NCI-H1417 treated with DMSO at 0.1 percent for 48 hours (cell line): ENCODE data around the gene CD68.

Experiments used
- DNase-seq: peaks from one replicate; lab custom pipeline; 2025; lab: John Stamatoyannopoulos, UW

The CD68 gene

DNA sequence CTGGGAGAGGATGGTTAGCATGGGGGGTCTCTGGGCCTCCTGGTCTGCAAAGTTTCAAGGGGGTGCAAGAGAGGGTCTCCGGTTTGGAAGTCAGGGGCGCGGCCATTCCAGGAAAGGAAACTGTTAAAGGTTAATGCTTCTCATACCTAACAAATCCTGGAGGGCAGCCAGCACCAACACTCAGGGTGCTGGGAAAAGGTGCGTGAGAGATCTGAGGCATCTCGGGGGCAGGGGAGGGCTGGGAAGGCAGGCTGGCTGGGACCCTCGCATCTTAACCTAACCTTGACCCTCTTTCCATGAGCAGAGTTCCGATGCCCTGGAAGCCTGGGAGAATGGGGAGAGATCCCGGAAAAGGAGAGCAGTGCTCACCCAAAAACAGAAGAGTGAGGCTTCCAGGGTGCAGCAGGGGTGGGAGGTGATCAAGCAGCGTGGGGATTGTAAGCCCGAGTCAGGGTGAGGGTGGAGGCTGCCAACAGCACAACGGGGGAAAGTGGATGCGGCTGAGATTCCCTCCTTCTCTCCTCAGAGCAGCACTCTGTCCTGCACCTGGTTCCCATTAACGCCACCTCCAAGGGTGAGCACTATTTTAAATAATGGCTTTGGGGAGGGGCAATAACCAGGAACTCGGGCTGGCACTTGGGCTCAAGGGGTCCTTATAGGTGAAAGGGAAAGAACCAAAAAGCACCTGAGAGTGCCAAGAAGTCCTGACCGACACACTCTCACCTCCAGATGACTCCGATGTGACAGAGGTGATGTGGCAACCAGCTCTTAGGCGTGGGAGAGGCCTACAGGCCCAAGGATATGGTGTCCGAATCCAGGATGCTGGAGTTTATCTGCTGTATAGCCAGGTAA is 19.9 kb upstream of the CD68 start:
- DNase-seq = no peak

DNA sequence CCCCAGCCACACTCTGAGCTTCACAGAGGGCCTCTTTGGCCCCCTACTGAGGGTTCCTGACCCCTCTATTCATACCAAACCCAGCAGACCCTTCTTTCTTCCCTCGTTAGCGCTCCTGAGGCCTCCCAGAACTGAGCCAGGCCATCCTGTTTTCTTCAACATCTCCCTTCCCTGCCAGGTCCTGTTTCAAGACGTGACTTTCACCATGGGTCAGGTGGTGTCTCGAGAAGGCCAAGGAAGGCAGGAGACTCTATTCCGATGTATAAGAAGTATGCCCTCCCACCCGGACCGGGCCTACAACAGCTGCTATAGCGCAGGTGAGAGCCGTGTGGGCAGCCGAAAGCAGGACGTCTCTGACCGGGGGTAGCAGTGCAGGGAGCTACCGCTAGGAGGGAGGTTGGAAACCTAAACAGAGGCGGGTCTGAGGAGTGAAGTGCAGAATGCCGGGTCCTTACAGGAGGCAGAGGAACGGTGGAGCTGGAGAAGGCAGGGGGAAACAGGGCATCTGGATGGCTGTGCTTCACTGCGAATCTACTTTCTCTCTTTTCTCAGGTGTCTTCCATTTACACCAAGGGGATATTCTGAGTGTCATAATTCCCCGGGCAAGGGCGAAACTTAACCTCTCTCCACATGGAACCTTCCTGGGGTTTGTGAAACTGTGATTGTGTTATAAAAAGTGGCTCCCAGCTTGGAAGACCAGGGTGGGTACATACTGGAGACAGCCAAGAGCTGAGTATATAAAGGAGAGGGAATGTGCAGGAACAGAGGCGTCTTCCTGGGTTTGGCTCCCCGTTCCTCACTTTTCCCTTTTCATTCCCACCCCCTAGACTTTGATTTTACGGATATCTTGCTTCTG is 19.0 kb upstream of the CD68 start:
- DNase-seq = no peak

DNA sequence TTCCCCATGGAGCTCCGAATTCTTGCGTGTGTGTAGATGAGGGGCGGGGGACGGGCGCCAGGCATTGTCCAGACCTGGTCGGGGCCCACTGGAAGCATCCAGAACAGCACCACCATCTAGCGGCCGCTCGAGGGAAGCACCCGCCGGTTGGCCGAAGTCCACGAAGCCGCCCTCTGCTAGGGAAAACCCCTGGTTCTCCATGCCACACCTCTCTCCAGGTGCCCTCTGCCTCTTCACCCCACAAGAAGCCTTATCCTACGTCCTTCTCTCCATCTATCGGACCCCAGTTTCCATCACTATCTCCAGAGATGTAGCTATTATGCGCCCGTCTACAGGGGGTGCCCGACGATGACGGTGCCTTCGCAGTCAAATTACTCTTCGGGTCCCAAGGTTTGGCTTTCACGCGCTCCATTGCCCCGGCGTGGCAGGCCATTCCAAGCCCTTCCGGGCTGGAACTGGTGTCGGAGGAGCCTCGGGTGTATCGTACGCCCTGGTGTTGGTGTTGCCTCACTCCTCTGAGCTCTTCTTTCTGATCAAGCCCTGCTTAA is 18.3 kb upstream of the CD68 start:
- DNase-seq = peak; percentile 5

DNA sequence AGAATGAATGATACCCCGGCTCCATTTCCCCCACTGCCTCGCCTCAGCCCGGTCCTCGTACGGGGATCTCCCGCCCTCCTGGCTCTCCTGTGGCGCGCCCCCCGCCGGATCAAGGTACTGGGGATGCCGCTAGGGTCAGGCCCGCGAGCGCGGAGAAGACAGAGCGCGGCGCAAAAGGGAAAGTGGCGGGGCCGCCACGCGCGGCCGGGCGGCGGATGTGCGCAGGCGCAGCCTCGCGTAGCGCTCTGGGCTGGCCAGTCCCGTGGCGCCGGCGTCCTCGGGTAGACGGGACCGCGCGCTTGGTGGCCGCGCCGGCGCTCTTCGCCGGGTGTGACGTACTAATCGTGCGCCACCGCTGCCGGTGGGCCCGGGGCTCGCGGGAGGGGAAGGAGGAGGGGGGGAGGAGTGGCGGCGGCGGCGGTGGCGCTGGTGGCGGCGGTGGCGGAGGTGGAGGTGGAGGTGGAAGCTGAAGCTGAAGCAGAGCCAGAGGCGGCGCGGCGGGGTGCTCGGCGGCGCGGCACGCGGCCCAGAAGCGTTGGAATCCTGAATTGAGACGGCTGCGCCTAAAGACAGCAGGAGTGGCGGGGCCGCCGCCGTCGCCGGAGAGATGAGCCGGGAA is 17.7 kb upstream of the CD68 start, which contains the start of gene SENP3:
Gene SENP3, plus strand, starts transcription at position 331 of the 619 bp plus-strand sequence. CDS start 1,158 bp downstream, outside the sequence.
- no peak for DNase-seq

DNA sequence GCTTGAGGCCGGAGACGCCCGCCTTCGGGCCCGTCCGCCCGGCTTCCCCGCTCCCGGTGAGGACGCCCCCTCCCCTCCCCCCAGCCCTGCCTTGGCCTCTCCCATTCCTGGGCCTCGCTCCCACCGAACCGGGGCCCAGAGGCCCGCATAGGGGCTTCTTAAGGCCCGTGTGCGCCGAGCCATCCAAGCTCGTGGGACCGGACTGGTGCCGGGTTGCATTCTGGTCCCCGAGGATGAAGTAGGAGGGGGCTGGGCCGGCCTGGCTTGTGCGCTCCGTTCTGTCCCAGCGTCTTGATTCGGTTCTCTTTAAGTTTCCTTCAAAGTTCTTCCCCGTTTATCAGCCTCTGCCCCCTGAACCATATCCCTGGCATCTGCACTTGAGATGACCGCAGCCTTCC is 17.2 kb upstream of the CD68 start:
- no peak for DNase-seq

DNA sequence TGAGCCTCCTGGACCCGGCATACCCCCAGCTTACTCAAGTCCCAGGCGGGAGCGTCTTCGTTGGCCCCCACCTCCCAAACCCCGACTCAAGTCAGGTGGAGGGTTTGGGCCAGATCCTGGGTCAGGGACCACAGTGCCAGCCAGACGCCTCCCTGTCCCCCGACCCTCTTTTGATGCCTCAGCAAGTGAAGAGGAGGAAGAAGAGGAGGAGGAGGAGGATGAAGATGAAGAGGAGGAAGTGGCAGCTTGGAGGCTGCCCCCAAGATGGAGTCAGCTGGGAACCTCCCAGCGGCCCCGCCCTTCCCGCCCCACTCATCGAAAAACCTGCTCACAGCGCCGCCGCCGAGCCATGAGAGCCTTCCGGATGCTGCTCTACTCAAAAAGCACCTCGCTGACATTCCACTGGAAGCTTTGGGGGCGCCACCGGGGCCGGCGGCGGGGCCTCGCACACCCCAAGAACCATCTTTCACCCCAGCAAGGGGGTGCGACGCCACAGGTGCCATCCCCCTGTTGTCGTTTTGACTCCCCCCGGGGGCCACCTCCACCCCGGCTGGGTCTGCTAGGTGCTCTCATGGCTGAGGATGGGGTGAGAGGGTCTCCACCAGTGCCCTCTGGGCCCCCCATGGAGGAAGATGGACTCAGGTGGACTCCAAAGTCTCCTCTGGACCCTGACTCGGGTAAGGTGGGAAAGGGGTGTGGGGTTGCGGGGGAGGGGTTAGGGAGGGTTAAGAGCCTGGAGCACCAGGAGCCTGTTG is 16.1 kb upstream of the CD68 start:
- no peak for DNase-seq

DNA sequence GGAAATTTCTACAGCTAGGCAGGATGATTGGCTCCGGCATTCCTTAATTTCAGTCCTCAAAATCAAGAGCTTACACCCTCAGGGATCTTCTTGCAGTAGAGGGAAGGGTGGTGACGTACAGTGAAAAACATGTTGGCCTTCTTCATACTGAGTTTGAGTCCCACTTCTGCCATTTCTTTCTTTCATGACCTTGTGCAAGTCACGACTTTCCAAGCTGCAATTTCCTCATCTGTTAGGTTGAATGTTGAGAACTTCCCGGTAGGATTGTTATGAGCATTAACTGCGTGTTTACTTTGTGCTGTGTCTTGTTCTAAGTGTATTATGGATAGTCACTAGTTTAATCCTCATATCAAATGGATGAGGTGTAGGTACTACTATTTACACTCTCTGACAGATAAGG is 9.9 kb upstream of the CD68 start:
- no peak for DNase-seq

DNA sequence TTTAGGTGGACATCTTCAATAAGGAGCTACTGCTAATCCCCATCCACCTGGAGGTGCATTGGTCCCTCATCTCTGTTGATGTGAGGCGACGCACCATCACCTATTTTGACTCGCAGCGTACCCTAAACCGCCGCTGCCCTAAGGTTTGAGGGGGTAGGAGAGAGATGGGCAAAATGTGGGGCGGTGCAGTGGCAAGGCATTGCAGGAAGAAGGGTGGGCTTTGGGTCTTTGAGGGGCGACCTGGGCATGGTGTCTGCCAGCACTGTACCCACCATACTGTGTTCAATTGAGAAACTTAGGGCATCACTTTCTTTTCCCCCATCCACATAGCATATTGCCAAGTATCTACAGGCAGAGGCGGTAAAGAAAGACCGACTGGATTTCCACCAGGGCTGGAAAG is 9.1 kb upstream of the CD68 start:
- DNase-seq = no peak

DNA sequence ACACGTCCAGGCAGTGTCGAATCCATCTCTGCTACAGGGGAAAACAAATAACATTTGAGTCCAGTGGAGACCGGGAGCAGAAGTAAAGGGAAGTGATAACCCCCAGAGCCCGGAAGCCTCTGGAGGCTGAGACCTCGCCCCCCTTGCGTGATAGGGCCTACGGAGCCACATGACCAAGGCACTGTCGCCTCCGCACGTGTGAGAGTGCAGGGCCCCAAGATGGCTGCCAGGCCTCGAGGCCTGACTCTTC is 7.2 kb upstream of the CD68 start:
- no peak for DNase-seq

DNA sequence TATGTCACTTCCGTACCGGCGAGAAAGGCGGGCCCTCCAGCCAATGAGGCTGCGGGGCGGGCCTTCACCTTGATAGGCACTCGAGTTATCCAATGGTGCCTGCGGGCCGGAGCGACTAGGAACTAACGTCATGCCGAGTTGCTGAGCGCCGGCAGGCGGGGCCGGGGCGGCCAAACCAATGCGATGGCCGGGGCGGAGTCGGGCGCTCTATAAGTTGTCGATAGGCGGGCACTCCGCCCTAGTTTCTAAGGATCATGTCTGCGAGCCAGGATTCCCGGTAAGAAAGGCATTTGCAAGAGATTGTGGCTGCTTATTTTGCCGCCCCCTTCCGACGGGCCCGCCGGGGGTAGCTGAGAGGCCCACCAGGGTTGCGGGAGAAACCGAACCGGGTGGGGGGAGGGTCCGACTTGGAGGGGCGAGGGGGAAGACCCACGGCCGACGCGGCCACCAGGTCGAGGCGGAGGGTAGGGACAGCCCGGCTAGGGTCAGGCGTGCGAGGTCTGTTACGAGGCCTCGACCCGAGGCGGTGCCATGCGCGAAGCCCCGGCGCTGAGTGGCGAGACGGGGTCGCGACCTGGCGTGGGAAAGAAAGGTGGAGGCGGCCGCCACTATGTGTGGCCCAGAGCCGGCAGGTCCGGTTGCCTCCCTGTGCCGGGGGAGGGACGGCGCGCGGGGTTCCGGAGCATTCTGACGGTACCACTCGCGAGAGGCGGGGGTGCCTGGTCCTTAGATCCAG is 6.7 kb upstream of the CD68 start:
- DNase-seq = peak; percentile 85

DNA sequence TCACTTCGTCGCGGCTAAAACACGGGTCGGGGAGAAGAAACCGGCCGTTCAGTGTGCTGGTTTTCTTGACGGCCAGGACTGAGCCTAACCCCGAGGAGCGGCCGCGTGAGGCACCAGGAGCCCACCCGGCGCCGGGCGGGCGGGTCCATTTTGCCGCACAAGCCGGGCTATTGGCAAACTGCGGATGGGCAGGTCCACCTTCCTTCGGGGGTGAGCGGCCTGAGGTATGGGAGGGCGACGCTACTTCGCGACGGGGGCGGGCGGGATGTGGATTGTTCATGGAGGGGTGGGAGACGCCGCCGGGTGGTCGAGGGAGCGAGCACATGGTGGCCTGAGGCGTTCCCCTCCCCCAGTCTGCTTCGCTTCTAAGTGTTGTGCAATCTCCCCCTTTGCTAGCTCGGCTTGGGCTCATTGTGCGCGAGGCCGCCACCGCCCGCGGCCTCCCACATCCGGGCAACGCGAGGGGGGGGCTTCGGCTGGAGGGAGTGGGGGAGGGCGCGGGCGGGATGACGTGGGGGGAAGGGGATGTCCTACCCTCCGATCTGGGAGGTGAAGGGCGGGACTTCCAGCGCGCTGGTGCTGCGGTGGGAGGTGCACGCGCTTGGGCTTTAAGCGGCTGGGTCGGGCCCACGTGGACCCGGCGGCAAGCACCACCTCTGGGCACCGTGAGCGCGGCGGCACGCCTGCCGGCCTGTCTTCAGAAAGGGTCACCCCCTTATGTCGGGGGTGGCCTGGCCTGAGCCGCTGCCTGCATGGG is 5.9 kb upstream of the CD68 start:
- peak; percentile 23 for DNase-seq

DNA sequence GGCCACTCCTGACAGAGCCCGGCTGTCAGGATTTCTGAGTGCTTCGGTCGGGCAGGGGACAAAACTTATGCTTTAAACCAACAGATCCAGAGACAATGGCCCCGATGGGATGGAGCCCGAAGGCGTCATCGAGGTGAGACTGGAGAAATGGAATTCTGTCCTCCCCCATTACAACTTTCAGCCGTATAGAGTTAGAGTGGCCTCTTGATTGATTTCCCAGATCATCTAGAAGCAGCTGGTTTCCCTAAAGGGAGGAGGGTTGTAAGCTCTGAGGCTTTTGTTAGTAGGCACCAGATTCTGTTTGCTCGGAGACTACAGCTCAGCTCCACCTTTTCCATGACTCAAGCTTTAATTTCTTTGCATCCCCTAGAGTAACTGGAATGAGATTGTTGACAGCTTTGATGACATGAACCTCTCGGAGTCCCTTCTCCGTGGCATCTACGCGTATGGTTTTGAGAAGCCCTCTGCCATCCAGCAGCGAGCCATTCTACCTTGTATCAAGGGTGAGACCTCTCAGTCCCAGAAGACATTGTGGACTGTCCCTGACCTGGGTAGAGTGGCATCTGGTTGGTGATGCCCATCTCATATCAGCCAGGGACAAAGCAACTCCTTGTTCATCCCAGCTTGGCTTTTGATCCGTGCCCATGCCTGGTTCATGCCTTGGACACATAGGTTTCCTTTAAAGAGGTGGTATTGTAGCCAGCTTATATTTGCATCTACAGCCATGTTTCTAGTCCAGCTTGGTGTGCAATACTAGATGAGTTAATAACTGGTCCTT is 5.1 kb upstream of the CD68 start:
- DNase-seq = no peak

DNA sequence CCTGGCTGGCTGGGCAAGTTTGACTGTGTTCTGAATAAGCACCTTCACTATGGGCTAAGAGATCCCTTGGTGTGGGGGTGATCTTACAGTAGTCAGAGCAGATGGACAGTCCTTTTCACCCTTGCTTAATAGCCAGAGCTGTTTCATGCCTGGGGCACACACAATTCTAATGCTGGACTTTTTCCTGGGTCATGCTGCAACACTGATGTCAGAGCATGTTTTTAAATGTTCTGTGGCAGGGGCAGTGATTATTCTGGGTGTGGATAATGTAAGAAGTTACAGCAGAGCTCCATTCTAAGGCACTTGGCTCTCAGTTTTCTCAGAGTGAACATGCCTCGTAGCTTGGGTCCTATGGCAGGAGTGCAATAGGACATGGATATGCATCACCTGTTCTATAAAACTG is 4.0 kb upstream of the CD68 start:
- no peak for DNase-seq

DNA sequence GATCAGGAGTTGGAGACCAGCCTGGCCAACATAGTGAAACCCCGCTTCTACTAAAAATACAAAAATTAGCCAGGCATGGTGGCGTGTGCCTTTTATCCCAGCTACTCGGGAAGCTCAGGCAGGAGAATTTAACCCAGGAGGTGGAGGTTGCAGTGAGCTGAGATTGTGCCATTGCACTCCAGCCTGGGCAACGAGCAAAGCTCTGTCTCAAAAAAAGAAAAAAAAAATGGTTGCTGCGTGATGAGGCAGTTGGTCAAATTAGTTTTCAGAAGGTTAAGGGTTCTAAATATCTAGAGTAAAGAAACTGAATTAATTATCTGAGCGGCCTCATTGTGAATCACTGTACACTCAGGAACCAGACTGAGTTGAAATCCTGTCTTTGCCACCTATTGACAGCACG is 3.5 kb upstream of the CD68 start:
- no peak for DNase-seq

DNA sequence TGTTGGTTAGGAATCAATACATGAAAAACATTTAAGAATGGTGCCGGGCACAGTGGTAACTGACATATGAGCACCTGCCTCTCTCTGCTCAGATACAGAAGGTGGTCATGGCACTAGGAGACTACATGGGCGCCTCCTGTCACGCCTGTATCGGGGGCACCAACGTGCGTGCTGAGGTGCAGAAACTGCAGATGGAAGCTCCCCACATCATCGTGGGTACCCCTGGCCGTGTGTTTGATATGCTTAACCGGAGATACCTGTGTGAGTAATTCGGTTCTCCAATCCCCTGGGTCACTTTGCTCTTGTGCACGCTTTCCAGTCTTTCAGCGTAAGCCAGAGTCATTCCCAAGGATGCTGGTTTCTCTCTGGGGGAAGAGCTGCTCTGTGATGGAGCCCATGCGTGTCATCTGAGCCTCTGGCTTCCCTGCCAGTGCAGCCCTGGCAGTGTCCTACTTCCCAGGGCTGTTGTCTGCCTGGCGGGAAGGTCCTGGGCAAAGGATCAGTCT is 3.0 kb upstream of the CD68 start:
- DNase-seq = no peak

DNA sequence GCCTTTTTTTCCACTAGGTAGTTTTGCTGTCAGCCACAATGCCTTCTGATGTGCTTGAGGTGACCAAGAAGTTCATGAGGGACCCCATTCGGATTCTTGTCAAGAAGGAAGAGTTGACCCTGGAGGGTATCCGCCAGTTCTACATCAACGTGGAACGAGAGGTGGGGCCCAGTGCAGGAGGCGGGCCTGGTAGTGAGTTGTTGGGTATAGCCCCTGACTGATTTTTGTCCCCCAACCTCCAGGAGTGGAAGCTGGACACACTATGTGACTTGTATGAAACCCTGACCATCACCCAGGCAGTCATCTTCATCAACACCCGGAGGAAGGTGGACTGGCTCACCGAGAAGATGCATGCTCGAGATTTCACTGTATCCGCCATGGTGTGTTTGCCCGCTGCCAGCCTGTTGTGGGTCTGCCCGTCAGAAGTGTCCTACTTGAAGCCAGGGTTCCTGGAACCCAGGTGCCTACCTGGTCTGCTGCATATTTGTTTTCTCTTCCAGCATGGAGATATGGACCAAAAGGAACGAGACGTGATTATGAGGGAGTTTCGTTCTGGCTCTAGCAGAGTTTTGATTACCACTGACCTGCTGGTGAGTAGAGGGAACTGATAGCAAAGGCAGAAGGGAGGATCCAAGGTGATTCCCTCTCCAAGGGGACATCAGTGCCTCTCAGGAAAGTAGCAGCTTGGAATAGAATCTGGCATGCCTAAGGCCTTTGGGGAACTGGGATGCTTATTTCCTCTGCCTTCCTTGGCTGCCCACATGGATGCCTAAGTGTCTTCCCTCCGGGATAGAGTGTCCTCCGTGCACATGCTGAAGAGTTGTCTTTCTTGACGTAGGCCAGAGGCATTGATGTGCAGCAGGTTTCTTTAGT is 1.9 kb upstream of the CD68 start:
- no peak for DNase-seq

DNA sequence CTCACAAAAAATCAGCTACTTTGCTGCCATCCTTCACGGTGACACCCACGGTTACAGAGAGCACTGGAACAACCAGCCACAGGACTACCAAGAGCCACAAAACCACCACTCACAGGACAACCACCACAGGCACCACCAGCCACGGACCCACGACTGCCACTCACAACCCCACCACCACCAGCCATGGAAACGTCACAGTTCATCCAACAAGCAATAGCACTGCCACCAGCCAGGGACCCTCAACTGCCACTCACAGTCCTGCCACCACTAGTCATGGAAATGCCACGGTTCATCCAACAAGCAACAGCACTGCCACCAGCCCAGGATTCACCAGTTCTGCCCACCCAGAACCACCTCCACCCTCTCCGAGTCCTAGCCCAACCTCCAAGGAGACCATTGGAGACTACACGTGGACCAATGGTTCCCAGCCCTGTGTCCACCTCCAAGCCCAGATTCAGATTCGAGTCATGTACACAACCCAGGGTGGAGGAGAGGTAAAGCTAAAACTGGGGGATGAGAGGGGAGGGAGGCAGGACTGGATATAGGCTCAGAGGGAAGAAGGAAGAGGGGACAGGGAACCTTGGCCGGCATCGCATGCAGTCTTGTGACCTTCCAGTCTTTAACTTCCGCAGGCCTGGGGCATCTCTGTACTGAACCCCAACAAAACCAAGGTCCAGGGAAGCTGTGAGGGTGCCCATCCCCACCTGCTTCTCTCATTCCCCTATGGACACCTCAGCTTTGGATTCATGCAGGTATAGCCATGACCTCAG is 581 bp downstream of the CD68 start:
- no peak for DNase-seq
